B cell (primary cell): ENCODE results near the gene SIRPB2.

Source experiments
- EZH2 ChIP-seq: IDR thresholded peaks from 2 replicates; pipeline ENCODE4 v1.6.1; 2012; ENCODE audit warnings: borderline replicate concordance, low read depth, mild to moderate bottlenecking, moderate library complexity, low read length; ENCODE audit not compliant: insufficient read depth, poor library complexity, severe bottlenecking
- TF ChIP-seq, protein P1 (sequence below): fragments of 200-600 bp; IDR thresholded peaks from one replicate; pipeline ENCODE4 v1.8.0; 2022; ENCODE audit warnings: antibody characterized with exemption, mild to moderate bottlenecking

DNA sequence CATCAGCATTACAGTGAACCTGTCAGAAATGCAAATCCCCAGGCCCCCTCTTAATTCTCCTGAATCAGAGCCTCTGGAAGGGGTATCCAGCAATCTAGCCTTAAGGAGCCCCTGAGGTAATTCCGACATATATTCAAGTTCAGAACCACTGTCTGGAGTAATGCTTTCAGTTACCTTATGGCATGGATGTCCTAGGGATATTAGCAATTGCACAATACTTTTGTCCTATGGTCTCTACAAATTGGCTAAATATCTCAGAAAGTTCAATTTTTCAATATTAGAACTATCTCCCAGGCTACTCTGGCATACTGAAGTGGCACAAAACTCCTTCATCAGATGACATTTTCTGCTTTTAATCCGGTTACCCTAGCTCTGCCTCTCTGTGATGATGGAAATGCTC is 30.9 kb downstream of the SIRPB2 start:
- no peak for TF ChIP-seq EZH2
- TF ChIP-seq, protein P1, sequence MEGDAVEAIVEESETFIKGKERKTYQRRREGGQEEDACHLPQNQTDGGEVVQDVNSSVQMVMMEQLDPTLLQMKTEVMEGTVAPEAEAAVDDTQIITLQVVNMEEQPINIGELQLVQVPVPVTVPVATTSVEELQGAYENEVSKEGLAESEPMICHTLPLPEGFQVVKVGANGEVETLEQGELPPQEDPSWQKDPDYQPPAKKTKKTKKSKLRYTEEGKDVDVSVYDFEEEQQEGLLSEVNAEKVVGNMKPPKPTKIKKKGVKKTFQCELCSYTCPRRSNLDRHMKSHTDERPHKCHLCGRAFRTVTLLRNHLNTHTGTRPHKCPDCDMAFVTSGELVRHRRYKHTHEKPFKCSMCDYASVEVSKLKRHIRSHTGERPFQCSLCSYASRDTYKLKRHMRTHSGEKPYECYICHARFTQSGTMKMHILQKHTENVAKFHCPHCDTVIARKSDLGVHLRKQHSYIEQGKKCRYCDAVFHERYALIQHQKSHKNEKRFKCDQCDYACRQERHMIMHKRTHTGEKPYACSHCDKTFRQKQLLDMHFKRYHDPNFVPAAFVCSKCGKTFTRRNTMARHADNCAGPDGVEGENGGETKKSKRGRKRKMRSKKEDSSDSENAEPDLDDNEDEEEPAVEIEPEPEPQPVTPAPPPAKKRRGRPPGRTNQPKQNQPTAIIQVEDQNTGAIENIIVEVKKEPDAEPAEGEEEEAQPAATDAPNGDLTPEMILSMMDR, result no peak
